Testis (tissue), 2 donors: ENCODE data around the gene FBXL22.

Experiments
- POLR2A ChIP-seq: fragments of 450-650 bp; IDR thresholded peaks from one replicate; pipeline ENCODE4 v1.6.1; 2017; ENCODE audit warnings: antibody characterized with exemption, mild to moderate bottlenecking, moderate library complexity
- TF ChIP-seq, protein P1 (sequence below), 3 experiments: fragments of 450-650 bp in 2 of 3; fragments of 200-600 bp in 1 of 3; sonication (generic) in 1 of 3; IDR thresholded peaks; one replicate each; pipeline ENCODE4 v1.5.1; 2016 to 2019; ENCODE audit warnings: antibody characterized with exemption in 3 of 3, mild to moderate bottlenecking in 2 of 3, moderate library complexity in 1 of 3

DNA sequence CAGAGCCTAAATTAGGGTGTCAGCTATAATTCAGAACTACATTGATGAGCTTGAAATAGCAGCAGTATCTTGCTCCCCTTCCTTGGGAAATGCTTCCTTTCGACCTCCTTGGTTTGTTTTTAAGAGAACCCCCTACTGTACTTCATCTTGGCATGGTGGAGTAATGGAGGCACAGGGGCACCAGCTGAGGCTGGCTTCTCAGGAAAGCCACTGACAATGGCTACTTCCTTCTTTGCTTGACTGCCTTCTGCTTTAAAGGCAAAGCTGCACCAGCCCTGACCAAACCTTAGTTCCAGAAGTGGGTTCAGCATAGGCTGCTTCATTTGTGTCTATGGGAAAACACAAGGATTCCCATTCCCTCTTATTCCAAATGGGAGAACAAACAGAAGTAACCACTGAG lies 1.5 kb upstream of the FBXL22 start:
- TF ChIP-seq, protein P1, sequence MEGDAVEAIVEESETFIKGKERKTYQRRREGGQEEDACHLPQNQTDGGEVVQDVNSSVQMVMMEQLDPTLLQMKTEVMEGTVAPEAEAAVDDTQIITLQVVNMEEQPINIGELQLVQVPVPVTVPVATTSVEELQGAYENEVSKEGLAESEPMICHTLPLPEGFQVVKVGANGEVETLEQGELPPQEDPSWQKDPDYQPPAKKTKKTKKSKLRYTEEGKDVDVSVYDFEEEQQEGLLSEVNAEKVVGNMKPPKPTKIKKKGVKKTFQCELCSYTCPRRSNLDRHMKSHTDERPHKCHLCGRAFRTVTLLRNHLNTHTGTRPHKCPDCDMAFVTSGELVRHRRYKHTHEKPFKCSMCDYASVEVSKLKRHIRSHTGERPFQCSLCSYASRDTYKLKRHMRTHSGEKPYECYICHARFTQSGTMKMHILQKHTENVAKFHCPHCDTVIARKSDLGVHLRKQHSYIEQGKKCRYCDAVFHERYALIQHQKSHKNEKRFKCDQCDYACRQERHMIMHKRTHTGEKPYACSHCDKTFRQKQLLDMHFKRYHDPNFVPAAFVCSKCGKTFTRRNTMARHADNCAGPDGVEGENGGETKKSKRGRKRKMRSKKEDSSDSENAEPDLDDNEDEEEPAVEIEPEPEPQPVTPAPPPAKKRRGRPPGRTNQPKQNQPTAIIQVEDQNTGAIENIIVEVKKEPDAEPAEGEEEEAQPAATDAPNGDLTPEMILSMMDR (IDR thresholded peaks at IDR 0.05), result no peak
- no peak for TF ChIP-seq POLR2A
